ENCODE measurements around the gene ASTL.

ASTL gene

DNA sequence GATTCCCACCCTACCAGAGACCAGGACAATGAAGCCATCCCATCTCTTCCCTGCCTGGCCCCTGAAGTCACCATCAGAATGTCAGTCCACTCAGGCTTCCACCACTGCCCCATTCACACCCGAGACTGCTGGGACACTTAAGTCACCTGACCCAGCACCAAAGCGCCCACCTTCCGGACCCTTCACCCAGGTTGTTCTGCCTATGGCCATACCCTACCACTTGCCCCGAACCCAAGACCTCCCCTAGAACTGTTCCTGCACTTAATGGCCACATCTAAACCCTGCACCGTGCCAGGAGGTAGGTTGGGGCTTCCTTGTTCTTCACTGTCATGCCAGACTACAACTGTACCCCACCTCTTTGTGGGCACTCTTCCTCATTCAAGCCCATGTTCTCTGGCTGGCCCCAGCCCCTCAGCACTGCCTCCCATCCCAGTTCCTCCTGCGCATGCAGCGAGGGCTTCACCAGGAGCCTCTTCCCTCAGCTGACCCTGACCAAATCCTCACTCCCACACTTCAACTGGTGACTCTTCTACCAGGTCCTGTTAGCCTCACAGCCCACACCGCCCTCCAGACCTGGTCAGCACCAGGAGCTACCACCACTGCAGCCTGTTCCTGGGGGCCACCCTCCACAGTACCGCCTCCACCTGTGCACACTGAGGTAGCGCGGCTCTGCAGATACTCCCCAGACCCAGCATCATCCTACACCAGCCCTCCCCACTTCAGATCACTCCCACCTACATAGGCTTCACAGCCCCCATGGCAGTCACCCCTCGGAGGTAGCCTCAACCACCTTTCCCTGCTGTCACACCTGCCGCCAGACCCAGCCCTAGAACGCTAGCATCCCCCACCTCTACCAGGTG, 13.7 kb downstream of the ASTL start:
- no peak for DNase-seq

- no peak for DNase-seq
Measured at GRCh38 chr2:96123936-96124335, 14.4 kb downstream of the ASTL start.

DNA sequence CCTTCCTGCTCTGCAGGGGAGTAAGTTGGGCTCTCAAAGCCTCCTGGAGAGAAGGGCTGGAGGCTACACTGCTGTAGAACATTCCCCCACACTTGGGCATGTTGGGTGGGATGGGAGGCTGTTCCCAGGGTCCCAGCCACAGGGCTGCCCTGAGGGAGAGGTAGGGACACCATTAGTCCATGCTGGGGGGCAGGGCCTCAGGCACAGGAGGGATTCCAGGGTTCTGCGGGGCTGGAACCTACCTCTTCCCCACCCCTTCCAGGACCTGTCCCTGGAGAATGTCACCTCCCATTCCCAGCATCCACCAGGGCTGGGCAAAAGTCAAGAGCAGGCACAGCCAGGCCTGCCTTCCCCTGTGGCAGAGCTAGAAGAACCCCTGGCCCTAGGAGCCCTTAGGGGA, 15.0 kb downstream of the ASTL start:
- no peak for DNase-seq

DNA sequence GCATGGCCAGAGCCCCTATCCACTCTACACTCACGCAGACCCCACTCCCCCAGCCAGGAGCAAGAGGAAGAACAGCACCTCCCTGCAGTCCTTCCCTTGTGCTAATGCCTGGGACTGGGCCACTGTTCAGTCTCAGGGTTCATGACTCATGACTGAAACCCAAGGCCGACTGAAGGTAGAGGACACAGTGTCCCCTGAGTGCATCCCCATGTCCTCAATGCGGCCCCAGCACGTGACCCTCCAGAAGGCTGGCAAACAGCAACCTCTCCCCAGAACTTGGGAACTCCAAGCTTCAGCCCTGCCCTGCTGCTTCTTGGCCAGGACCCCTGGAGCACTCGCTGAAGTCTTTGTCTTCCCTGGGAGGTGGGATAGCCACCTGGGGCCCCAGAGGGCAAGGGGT, 15.9 kb downstream of the ASTL start:
- no peak for DNase-seq

DNA sequence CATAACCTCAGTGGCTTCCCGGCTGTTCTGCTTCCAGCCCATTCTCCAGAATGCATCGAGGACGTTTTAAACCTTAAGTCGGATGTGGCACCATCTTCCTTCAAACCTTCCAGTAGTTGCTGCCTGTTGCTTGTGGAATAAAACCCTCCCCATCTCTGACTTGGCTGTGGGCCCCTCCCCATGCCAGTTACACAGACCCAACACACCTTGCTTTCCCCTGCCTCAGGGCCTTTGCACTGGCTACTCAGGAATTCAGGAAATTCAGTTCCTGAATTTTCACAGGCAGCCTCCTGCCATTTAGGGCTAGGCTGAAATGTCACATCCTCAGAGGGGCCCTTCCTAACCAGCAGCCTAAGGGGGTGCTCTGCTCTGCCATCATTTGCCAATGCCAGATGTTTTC, 16.9 kb downstream of the ASTL start:
- no peak for DNase-seq

- no peak for DNase-seq
Measured at GRCh38 chr2:96120991-96121390, 17.3 kb downstream of the ASTL start.

DNA sequence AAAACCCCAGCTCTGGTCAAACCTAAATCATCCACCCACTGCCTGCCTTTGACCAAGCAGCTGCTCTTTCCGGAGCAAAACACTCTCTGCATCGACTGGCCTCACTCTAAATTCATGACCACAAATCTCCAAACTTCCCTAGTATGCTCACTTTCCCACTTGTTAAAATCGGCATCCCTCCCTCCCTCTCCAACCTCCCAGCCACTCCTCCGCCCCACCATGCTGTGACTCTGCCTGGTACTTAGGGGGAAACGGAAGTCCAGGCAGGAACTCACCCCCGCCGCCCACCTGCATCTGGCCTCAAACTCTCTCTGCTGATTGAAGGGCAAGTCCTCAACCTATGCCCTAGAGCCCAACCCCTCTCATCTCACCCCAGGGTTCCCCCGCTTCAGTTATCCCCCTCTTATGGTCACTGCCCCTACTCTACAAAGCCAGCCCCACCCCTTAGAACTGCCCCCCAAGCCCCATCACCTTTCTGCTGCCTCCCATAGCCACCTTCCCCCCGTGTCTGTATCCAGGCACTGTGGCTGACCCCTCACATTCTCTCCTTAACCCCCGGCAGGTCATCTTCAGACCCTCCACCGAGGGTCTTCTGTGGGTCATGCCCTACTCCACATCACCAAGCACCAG, 18.1 kb downstream of the ASTL start:
- DNase-seq = no peak

DNA sequence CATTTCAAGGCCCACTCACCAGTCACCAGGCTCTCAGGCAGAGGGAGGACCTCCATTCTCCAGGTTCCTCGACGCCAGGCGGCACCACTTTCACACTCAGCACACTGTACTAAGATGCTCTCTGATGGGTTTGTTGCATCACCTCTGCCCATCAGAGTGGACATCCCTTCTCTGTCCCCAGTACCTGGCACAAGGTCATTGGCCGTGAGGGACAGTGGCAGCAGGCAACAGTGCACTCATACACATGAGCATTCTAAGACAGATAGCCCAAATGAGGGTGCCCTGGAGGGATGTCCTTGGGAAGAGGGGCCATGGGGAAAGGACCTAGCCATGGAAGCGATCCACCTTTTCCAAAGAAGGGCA, 18.9 kb downstream of the ASTL start:
- no peak for DNase-seq

GRCh38 chr2:96118698-96119388, 19.5 kb downstream of the ASTL start:
- DNase-seq = no peak

DNA sequence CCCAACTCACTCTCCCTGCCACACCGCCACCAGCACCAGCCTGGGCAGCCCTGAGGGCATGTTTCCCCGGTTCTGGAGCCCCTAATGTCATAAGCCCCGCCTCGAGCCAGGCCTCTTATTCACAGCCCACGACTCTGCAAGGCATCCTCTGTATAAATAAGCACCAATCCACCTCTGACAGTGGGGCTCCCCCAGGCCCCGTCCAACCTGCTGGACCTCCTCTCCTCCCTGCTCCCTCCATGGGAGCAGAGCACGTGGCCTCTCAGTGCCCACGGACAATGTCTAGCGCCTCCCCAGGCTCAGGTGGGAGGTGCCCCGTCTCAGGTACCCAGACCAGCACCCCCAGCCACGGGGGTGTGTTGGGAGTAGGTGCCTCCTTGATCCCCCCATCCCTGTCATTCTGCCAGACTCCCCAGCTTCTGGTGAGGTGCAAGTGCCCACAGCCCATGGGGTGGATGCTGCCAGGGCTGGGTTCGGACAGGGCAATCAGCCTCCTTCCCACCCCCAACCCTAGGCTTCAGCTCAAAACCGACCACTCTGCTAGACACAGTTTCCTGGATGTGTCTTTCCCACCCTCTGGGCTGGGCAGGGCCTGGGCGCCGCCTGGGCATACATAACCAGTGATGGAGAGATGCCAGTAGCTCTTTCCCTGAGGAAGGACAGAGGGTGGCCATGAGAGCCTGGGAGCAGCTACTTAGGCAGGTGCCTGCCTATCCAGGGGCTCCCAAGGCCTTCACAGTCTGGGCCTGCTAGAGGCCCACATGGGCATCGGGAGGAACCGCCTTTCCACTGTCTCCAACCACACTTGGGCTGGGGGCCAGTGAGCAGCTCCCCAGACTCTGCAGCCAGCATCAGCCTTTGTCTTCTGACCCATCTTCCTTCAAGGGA, 20.4 kb downstream of the ASTL start:
- DNase-seq = no peak

DNA sequence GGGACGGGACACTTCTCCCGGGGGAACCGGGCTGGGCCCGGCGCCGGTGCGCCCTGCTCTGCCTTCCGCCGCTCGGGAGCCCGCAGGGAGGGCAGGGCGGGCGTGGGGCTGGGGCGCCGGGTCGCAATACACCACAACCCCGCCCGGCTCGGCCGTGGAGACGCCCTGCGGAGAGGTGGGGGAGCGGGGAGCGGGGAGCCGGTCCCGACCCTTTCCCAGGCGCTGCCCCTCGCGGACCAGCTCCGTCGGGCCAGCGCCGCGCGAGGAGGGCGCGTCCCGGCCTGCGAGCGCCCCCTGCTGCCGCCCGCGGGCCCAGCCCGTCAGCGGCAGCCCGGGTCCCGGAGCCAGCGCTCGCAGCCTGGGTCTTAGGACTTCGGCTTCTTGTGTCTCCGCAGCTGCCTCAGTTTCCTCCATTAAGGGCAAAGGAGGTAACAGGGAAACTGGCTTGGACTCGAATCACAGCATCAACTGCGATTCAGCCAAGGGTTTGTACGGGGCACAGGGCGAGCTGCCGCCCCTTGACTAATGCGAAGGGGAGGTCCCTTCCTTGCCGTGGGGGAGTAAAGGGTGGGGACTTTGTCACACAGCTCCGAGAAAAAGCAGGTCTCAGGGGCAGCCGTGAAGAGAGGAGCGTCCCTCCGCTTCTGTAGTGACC, 21.3 kb downstream of the ASTL start:
- DNase-seq = peak; percentile 74

DNA sequence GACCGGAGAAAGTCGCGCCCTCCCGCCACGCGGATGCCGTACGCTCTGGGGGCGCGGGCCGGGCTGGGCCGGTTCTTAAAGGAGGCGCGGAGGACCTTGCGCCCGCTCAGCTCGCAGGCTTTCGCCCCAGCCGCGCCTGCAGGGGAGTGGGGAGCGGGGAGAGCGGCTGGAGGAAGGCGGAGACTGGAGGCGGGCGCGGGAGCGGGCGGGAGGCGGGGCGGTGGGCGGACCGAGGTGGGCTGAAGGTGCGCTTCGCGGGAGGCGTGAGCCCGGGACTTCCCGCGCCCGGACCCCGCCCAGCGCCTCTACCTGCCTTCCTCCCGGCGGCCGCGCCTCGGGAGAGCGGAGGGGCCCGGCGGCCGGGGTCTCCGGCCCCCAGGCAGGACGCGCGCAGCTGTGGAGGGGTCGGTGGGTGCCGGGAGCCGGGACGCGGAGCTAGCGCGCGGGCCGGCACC, 21.9 kb downstream of the ASTL start, which contains the start of gene ADRA2B:
TSS of gene ADRA2B (minus strand) at position 148 of the 455 bp plus-strand sequence. CDS start 422 bp downstream, outside the sequence.
- DNase-seq = peak; percentile 88

DNA sequence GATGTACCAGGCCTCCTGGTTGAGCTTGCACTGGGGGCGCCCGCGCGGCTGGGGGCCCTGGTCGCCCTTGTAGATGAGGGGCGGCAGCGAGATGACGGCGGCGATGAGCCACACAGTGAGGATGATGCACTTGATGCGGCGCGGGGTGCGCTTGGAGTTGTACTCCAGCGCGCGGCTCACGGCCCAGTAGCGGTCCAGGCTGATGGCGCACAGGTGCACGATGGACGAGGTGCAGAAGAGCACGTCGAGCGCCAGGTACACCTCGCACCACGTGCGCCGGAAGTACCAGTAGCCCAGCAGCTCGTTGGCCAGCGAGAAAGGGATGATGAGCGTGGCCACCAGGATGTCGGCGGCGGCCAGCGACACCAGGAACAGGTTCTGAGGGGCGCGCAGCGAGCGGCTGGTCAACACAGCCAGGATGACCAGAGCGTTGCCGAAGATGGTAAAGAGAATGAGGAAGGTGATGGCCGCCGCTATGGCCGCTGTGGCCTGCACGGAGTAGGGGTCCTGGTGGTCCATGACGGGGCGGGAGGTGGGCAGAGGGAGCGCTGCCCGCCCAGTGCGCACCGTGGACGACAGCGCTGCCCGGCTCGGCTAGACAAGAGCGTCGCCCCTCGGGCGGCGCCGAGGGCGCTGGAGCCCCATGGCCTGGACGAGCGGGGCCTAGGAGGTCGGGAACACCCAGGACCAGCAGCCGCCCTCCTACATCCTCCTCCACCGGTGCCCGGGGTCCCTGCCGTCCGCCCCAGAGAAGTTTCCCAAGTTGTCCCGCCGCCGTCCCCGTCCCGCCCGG, 22.5 kb downstream of the ASTL start:
- DNase-seq = no peak

DNA sequence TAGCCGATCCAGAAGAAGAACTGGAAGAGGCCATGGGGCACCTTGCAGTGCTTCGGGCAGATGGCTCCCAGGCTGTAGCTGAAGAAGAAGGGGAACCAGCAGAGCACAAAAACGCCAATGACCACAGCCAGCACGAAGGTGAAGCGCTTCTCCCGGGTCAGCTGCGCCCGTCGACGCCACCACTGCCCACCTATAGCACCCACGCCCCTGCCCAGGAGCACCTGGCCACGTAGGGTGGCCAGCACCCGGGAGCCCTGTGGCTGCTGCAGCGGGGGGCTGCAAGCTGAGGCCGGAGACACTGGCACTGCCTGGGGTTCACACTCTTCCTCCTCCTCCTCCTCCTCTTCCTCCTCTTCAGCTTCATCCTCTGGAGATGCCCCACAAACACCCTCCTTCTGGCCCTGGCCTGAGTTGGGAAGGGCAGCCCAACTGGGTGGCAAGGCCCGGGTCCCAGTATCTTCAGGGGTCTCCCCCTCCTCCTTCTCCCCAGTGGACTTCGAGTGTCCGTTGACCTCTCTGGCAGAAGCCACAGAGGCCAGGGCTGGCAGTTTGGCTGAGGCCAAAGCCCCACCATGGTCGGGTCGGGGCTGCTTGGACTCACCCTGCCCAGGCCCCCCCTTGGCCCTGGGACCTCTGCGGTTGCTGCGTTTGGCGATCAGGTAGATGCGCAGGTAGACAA, 23.3 kb downstream of the ASTL start:
- no peak for DNase-seq

DNA sequence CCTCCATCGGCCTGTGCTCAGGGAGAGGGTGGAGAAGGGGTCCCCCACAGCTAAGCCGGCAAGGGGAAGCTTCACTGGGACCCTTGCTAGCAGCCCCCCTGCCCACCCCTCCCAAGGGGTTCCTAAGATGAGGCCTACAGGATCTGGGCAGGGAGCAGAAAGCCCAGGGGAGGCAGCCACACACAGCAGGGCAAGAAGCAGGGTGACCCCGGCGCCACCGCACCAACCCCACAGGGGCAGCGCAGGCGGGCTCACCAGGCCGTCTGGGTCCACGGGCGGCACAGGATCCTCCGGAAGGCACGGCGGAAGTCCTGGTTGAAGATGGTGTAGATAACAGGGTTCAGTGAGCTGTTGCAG, 23.8 kb downstream of the ASTL start:
- no peak for DNase-seq

GRCh38 chr2:96113951-96114350, 24.4 kb downstream of the ASTL start:
- DNase-seq = no peak

GRCh38 chr2:96113367-96113677, 25.0 kb downstream of the ASTL start:
- DNase-seq = peak; percentile 40

DNA sequence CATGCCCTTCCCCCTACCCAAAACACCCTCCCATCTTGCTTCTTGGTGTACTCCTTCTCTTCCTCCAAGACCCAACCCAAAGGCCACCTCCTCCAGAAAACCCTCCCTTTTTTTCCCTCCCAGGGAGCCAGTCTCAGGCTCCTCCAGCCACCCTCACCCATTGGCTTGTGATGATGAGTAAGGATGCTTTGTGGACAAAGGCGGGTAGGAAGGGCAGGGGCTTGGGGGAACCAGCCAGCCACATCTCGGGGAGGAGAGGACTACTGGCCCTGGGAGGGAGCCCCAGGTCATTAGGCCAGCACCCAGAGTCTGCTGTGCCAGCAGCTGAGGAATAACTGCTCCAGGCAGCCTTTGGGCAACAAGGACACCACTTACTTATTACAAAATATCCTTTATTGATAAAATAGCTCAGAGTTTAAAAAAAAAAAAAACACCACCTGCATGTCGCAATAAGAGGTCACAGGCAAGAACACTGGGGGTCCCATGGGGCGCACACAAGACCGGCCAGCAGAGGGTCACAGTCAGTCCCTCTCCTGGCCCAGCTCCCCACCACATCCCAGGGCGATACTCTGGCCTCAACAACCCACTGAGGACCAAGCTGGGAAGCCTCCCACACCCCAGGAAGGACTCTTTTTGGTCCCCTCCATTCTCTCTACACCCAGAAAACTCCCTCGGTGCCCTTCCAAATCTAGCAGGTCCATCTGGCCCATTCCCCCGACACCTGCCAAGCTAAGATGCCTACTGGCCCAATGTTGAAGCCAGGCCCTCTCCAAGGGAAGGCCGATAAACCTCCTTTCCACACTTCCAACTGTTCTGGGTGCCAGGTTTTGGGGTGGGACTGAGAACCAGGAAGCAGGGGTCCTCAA, 25.6 kb downstream of the ASTL start:
- DNase-seq = no peak

GRCh38 chr2:96111823-96112500, 26.3 kb downstream of the ASTL start:
- DNase-seq = no peak
